Ascending aorta (tissue), 2 donors: Measurements from ENCODE around the gene PACS2. TPM values are rescaled to one million over a fixed set of nuclear protein-coding genes. Genes with fewer than 3 reads are reported as not detected.

ENCODE experiments used
- DNase-seq, 2 donors: peaks; one replicate each; pipeline ENCODE4 v3.0.0-alpha.2; 2019; ENCODE audit warnings: low spot score in 2 of 2
- H3K27ac ChIP-seq, 2 donors: fragments of 200-600 bp; sonication (generic); one replicate each; pipeline ENCODE4 v1.5.1; 2016 to 2017; ENCODE audit warnings: mild to moderate bottlenecking in 1 of 2
- H3K27me3 ChIP-seq: fragments of 200-600 bp; sonication (generic); one replicate; pipeline ENCODE4 v1.5.1; 2017
- H3K36me3 ChIP-seq, 2 donors: fragments of 200-600 bp; sonication (generic); one replicate each; pipeline ENCODE4 v1.5.1; 2016
- H3K4me1 ChIP-seq, 2 donors: fragments of 200-600 bp; sonication (generic); one replicate each; pipeline ENCODE4 v1.5.1; 2016 to 2017; ENCODE audit warnings: mild to moderate bottlenecking in 1 of 2
- H3K4me3 ChIP-seq, 2 donors: fragments of 200-600 bp; sonication (generic); one replicate each; pipeline ENCODE4 v1.5.1; 2016 to 2017; ENCODE audit warnings: mild to moderate bottlenecking in 1 of 2
- H3K9me3 ChIP-seq, 2 donors: fragments of 200-600 bp; sonication (generic); one replicate each; pipeline ENCODE4 v1.5.1; 2016
- intact Hi-C: fragments of 100-400 bp; cut with DNase I; formaldehyde crosslinking; loops from one replicate; pipeline ENCODE4 v1.15.1; 2023
- total RNA-seq: library from RNA; depleted of rRNA; stranded (reverse); fragments of >200 nt; gene quantifications from one replicate; pipeline ENCODE4 v1.1.0, GENCODE V29; 2016
- TF ChIP-seq, protein P1 (sequence below), 3 experiments: fragments of 200-600 bp in 2 of 3; fragments of 450-650 bp in 1 of 3; sonication (generic) in 2 of 3; IDR thresholded peaks; one replicate each; pipeline ENCODE4 v1.5.1; 2016 to 2019; ENCODE audit warnings: antibody characterized with exemption in 3 of 3, mild to moderate bottlenecking in 1 of 3, moderate library complexity in 1 of 3

PACS2 gene
- total RNA-seq, 1 donor from 2014 or later, result 153 TPM

DNA sequence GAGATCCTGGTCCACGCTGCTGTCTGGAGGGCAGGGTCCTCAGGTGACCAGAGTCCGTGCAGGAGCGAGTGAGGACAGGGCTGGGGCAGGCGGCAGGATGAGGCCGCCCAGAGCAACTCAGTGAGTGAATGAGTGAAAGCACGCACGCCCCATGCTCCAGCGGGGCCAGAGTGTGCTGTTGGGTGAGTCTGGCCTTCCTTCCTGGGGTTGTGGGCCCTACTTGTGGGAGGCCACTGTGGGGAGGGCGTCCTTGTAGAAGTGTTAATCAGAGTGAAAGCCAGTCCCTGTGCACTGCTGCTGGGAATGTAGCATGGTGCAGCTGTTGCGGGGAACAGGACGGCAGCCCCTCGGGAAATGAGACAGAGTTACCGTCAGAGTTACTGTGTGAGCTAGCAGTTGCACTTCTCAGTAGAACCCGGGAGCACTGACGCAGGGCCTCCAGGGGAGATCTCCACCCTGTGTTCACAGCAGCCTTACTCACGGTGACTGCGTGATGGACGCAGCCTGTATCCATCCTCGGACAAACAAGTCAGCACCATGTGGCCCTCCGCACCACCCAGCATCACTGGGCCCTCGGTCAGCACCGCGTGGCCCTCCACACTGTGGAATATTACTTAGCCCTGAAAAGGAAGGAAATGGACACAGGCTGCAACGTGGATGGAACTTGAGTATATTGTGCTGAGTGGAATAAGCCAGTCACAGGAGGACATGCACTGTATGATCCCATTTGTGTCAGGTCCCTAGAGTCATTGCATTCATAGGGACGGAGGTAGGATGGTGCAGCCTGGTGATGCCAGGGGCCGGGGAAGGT lies 22.1 kb downstream of the PACS2 start:
- no peak for DNase-seq
- H3K4me3 ChIP-seq, result no peak overlapping the region
- H3K4me1 ChIP-seq, result no peaks in the 10 kb centered on the region
- no peaks in the 10 kb centered on the region for H3K27me3 ChIP-seq
- H3K9me3 ChIP-seq, result no peaks in the 10 kb centered on the region
- H3K27ac ChIP-seq, result no peak overlapping the region
- TF ChIP-seq, protein P1, sequence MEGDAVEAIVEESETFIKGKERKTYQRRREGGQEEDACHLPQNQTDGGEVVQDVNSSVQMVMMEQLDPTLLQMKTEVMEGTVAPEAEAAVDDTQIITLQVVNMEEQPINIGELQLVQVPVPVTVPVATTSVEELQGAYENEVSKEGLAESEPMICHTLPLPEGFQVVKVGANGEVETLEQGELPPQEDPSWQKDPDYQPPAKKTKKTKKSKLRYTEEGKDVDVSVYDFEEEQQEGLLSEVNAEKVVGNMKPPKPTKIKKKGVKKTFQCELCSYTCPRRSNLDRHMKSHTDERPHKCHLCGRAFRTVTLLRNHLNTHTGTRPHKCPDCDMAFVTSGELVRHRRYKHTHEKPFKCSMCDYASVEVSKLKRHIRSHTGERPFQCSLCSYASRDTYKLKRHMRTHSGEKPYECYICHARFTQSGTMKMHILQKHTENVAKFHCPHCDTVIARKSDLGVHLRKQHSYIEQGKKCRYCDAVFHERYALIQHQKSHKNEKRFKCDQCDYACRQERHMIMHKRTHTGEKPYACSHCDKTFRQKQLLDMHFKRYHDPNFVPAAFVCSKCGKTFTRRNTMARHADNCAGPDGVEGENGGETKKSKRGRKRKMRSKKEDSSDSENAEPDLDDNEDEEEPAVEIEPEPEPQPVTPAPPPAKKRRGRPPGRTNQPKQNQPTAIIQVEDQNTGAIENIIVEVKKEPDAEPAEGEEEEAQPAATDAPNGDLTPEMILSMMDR (IDR thresholded peaks at IDR 0.05), result no peak
- H3K36me3 ChIP-seq, result no peaks in the 10 kb centered on the region
- intact Hi-C loops, result no loop called here

DNA sequence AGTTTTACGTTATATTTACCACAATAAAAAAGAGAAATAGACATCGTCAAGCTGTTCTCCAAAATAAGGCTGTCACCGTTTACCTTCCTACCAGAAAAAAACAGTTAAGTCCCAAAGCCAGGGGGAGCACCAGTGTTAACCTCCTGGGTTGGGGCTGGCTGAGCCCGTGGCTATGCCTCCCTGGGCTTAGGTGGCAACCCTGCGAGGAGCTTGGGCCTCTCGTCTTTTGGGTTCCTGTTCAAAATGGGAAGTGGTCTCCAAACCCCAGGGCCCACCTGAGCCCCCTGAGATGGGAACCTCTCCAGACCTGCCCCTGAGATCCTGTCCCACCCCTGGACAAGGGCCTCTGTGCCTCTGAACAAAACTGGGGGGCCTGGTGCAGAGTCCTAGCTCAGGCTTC lies 22.9 kb downstream of the PACS2 start:
- Histone ChIP-seq H3K4me3 (no peak overlapping the region), H3K27ac (no peak overlapping the region), H3K9me3 (no peaks in the 10 kb centered on the region), H3K4me1 (no peaks in the 10 kb centered on the region), H3K27me3 (no peaks in the 10 kb centered on the region), H3K36me3 (no peaks in the 10 kb centered on the region)
- DNase-seq, result no peak
- TF ChIP-seq, protein P1 (IDR thresholded peaks at IDR 0.05), result no peak
- intact Hi-C loops, result no loop called here

DNA sequence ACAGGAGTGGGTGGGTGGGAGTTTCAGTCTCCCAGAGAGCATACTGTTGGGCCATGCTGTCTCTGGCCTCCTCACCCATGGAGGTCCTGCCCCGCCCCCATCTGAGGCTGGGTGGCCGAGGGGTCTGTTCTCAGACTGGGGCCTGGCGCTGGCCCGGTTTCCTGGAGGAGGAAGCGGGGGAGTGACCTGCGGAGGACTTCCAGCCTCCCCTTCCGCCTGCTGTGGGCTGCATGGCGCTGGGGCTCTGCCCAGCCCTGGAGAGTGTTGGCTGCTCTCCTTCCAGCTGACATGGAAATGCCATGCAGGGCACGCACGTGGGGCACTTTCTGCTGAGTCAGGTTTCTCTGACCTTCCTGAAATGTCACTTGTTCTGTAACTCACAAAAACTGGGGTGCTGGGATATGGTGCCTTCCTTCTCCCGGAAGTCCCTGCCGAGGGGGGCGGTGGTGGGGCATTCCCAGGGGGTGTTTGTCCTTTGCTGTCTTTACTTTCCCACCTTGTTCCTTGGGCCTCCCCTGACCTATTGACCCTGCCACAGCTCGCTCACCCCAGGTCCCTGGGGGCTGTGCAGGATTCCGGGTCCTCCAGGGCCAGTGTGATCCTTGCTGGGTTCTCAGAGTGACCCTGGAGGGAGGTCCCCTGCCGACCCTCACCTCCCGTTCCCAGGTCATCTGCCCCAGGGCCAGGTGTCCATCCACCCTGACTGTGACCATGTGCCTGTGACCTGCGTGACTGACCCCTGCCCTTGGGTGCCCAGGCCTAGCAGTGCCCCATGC lies 23.6 kb downstream of the PACS2 start:
- intact Hi-C loops, result no loop called here
- H3K27ac ChIP-seq, result no peak overlapping the region
- H3K36me3 ChIP-seq, result no peaks in the 10 kb centered on the region
- no peaks in the 10 kb centered on the region for H3K4me1 ChIP-seq
- H3K4me3 ChIP-seq, result no peak overlapping the region
- H3K9me3 ChIP-seq, result no peaks in the 10 kb centered on the region
- TF ChIP-seq, protein P1 (IDR thresholded peaks at IDR 0.05), result no peak
- no peak for DNase-seq
- H3K27me3 ChIP-seq, result no peaks in the 10 kb centered on the region

DNA sequence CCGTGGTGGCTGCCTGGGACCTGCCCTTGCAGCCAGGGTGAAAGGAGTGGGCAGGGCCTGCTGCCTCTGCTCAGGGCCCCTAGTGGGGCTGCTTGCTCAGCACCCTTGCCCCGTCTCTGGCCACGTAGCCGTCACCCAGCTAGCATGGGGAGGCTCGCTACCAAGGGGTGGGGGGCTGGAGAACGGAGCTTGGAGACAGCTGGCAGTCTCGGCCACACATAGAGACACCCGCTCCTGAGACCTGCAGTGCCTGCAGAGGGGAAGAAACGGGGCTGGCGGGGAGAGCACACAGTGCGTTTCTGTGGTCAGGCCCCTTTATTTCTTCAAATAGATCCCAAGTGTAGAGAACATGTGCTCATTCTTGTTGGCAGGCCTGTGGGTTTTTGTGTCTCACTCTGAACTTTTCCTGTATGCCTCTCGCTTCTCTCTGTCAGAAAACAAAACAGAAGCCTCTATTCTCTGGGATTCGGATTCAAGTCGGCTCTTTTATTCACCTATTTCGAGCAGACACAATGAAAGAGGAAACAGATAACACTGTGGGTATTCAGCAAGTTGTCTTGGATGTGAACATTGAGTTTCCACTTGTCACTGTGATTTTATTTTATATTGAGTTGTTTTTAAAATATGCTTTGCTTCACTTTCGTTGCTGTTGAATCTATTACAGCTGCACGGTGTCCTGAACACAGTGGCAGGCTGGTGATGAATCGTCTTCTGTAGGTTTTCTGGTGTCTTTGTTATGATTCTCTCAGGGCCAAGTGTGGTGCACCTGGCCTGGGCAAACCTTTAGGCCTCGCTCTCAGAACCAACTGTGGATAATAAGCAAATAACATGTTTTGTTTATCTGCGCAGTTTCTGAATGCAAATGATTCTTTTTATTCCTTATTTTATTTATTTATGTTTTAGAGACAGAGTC lies 26.5 kb downstream of the PACS2 start:
- no peaks in the 10 kb centered on the region for H3K4me1 ChIP-seq
- no peak overlapping the region for H3K4me3 ChIP-seq
- no peak overlapping the region for H3K27ac ChIP-seq
- no peak for DNase-seq
- H3K9me3 ChIP-seq, result no peaks in the 10 kb centered on the region
- no peaks in the 10 kb centered on the region for H3K36me3 ChIP-seq
- H3K27me3 ChIP-seq, result no peaks in the 10 kb centered on the region
- TF ChIP-seq, protein P1 (IDR thresholded peaks at IDR 0.05), result no peak
- intact Hi-C loops, result no loop called here

DNA sequence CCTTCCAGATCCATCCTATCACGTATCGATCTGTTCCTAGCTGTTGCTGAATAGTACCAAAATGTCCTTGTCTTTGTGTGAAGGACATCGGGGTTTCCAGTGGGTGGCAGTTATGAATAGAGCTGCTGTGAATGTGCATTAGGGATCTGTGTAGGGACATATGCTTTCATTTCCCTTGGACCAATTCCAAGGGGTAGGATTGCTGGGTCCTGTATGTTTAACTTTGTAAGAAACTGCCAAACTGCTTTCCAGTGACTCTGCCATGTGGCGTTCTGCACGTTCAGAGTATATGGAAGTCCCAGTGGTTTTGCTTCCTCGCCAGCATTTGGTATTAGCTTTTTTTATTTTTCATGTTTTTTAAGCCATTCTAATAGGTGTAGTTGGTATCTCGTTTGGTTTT lies 28.6 kb downstream of the PACS2 start:
- intact Hi-C loops, result no loop called here
- no peak overlapping the region for H3K27ac ChIP-seq
- H3K4me1 ChIP-seq, result no peaks in the 10 kb centered on the region
- H3K36me3 ChIP-seq, result no peaks in the 10 kb centered on the region
- TF ChIP-seq, protein P1 (IDR thresholded peaks at IDR 0.05), result no peak
- no peaks in the 10 kb centered on the region for H3K9me3 ChIP-seq
- no peak overlapping the region for H3K4me3 ChIP-seq
- H3K27me3 ChIP-seq, result no peaks in the 10 kb centered on the region
- DNase-seq, result no peak
